B cell (primary cell): ENCODE data around the gene RBPJ.

Experiments
- CTCF ChIP-seq: fragments of 200-600 bp; IDR thresholded peaks from one replicate; pipeline ENCODE4 v1.8.0; 2022; ENCODE audit warnings: antibody characterized with exemption, mild to moderate bottlenecking
- EZH2 ChIP-seq: IDR thresholded peaks from 2 replicates; pipeline ENCODE4 v1.6.1; 2012; ENCODE audit warnings: borderline replicate concordance, low read depth, mild to moderate bottlenecking, moderate library complexity, low read length; ENCODE audit not compliant: insufficient read depth, poor library complexity, severe bottlenecking

- no peak for TF ChIP-seq CTCF
- no peak for TF ChIP-seq EZH2
Observed at GRCh38 chr4:26308568-26308967, 12.2 kb upstream of the RBPJ start.
